ENCODE results near the gene NHERF1. TPM values are rescaled to one million over a fixed set of nuclear protein-coding genes. Genes with fewer than 3 reads are reported as not detected.

NHERF1 gene
- total and polyA plus RNA-seq, 2 of the 8 experiments (the other 6 are each of a cell fraction or from before 2014, with no cell fraction given) = 92.9 to 99.2 TPM

GRCh38 chr17:74738051-74738996 is 10.1 kb upstream of the NHERF1 start (continued):
- TF ChIP-seq USF2 (IDR thresholded peaks at IDR 0.05; ENCODE audit: low read length) (no peak), SP2 (IDR thresholded peaks at IDR 0.05; ENCODE audit: low read length) (no peak), SIX5 (IDR thresholded peaks at IDR 0.05; ENCODE audit: low read depth, low read length) (no peak), ASH2L (IDR thresholded peaks at IDR 0.05; ENCODE audit: low read length) (no peak), KDM4A (IDR thresholded peaks at IDR 0.05; ENCODE audit: low read depth, low read length, severe bottlenecking) (no peak), SAP30 (IDR thresholded peaks at IDR 0.05; ENCODE audit: insufficient read depth, insufficient replicate concordance, low read length) (no peak)

Data from H1 (cell line).